Thoracic aorta (tissue), 2 donors: ENCODE measurements around the gene ARGLU1. TPM values are rescaled to one million over a fixed set of nuclear protein-coding genes. Genes with fewer than 3 reads are reported as not detected.

Experiments used
- ATAC-seq: fragments of 150-250 bp; one replicate; pipeline ENCODE4 v1.8.0; 2017; ENCODE audit warnings: low read depth; ENCODE audit not compliant: insufficient number of reproducible peaks, low FRiP score
- DNase-seq: peaks from one replicate; pipeline ENCODE4 v3.0.0-alpha.2; 2020; ENCODE audit warnings: low spot score
- H3K27ac ChIP-seq, 2 donors: fragments of 200-600 bp; sonication (generic); 1 replicate in 1 of 2; 2 replicates in 1 of 2; pipeline ENCODE4 v1.5.1; 2016; ENCODE audit warnings: mild to moderate bottlenecking in 2 of 2, moderate library complexity in 2 of 2
- H3K27me3 ChIP-seq: fragments of 200-600 bp; sonication (generic); replicated peaks from 2 replicates; pipeline ENCODE4 v1.6.0; 2016; ENCODE audit warnings: mild to moderate bottlenecking; ENCODE audit not compliant: insufficient read depth
- H3K36me3 ChIP-seq: fragments of 200-600 bp; sonication (generic); one replicate; pipeline ENCODE4 v1.5.1; 2016
- H3K4me1 ChIP-seq, 2 donors: fragments of 200-600 bp; sonication (generic); 1 replicate in 1 of 2; 2 replicates in 1 of 2; pipeline versions ENCODE4 v1.5.1 to v1.6.0; 2016; ENCODE audit warnings: low read depth in 2 of 2, mild to moderate bottlenecking in 1 of 2; ENCODE audit not compliant: control insufficient read depth in 1 of 2
- H3K4me3 ChIP-seq: fragments of 200-600 bp; sonication (generic); 2 replicates; pipeline ENCODE4 v1.5.1; 2016; ENCODE audit warnings: mild to moderate bottlenecking
- H3K9me3 ChIP-seq: fragments of 200-600 bp; sonication (generic); 2 replicates; pipeline ENCODE4 v1.5.1; 2016
- total RNA-seq, 2 donors: library from RNA; depleted of rRNA; stranded (reverse); fragments of >200 nt; gene quantifications; one replicate each; pipeline versions ENCODE4 v1.1.0 to v1.2.3, GENCODE V29; 2016
- TF ChIP-seq, protein P1 (sequence below): fragments of 200-600 bp; sonication (generic); IDR thresholded peaks from one replicate; pipeline ENCODE4 v1.5.1; 2019; ENCODE audit warnings: antibody characterized with exemption

ARGLU1 gene
- total RNA-seq, 2 donors from 2014 or later = 112 to 159 TPM

DNA sequence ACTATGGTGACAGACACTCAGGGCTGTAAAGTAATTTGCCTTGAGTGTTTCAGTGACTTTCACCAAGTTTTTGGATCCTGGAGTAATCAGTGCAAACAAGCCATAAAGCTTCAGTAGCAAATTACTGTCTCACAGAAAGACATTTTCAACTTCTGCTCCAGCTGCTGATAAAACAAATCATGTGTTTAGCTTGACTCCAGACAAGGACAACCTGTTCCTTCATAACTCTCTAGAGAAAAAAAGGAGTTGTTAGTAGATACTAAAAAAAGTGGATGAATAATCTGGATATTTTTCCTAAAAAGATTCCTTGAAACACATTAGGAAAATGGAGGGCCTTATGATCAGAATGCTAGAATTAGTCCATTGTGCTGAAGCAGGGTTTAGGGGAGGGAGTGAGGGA, 9.4 kb downstream of the ARGLU1 start:
- H3K27ac ChIP-seq = no peak overlapping the region
- no peak overlapping the region for H3K4me3 ChIP-seq
- ATAC-seq (no peak), DNase-seq (no peak)
- no peaks in the 10 kb centered on the region for H3K9me3 ChIP-seq
- no peaks in the 10 kb centered on the region for H3K27me3 ChIP-seq
- H3K4me1 ChIP-seq = peaks cover 31 to 58% of the 10 kb centered on the region in 2 donors
- TF ChIP-seq, protein P1, sequence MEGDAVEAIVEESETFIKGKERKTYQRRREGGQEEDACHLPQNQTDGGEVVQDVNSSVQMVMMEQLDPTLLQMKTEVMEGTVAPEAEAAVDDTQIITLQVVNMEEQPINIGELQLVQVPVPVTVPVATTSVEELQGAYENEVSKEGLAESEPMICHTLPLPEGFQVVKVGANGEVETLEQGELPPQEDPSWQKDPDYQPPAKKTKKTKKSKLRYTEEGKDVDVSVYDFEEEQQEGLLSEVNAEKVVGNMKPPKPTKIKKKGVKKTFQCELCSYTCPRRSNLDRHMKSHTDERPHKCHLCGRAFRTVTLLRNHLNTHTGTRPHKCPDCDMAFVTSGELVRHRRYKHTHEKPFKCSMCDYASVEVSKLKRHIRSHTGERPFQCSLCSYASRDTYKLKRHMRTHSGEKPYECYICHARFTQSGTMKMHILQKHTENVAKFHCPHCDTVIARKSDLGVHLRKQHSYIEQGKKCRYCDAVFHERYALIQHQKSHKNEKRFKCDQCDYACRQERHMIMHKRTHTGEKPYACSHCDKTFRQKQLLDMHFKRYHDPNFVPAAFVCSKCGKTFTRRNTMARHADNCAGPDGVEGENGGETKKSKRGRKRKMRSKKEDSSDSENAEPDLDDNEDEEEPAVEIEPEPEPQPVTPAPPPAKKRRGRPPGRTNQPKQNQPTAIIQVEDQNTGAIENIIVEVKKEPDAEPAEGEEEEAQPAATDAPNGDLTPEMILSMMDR = no peak
- H3K36me3 ChIP-seq = peaks cover 33% of the 10 kb centered on the region

DNA sequence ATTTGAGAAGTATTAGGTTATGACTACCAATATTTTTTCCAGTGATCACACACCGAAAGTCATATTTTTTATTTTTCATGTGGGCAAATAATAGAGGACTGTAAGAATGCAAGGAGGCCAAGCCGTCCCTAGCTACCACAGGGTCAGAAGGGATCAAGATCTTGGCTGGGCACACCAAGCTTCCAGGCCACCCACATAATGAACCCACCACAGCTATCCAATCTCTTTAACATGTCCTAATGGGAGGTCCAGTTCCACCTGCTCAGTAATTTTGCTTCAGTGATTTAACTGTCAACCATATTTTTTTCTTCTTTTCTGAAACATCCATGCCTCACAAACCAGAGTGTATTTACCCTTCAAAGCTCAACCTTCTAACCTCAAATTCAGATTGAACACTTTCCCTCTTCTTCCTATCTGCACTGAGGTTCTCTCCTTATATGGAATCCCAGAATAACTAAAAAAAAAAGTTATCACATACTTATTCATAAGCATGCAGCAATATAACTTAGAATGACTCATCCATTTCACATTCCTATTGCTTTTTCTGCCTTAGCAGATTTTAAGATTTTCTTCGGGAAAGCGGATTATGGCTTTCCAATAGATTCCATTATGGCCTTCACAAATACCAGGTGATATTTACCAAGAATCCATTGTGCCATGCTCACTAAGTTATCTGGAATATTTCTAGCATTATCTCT, 12.2 kb downstream of the ARGLU1 start:
- H3K27ac ChIP-seq = no peak overlapping the region
- ATAC-seq = no peak
- peaks cover 35% of the 10 kb centered on the region for H3K36me3 ChIP-seq

DNA sequence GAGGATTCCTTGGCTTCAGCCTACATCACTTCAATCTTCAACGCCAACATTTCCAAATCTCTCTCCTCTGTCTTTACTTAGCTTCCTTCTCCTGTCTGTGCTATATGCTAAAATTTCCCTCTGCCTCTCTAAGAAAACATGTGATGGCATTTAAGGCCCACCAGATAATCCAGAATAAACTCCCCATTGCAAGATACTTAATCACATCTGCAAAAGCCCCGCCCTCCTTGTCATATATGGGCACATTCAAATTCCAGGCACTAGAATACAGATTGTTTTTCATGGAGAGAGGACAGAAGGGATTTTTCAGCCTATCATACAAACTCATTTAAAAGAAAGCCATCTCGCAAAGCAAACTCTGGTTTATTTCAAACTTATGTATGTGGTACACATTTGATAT, 16.2 kb downstream of the ARGLU1 start:
- Histone ChIP-seq H3K9me3 (no peaks in the 10 kb centered on the region), H3K4me1 (peaks cover 14 to 43% of the 10 kb centered on the region in 2 donors), H3K36me3 (peaks cover 30% of the 10 kb centered on the region), H3K27me3 (no peaks in the 10 kb centered on the region), H3K4me3 (no peak overlapping the region), H3K27ac (no peak overlapping the region)
- DNase-seq (no peak), ATAC-seq (no peak)
- TF ChIP-seq, protein P1 = no peak

More for the DNA sequence above, 12.2 kb downstream of the ARGLU1 start:
- no peak for DNase-seq
- TF ChIP-seq, protein P1 = no peak
- H3K27me3 ChIP-seq = no peaks in the 10 kb centered on the region
- H3K4me1 ChIP-seq = peaks cover 20 to 50% of the 10 kb centered on the region in 2 donors
- no peak overlapping the region for H3K4me3 ChIP-seq
- no peaks in the 10 kb centered on the region for H3K9me3 ChIP-seq

DNA sequence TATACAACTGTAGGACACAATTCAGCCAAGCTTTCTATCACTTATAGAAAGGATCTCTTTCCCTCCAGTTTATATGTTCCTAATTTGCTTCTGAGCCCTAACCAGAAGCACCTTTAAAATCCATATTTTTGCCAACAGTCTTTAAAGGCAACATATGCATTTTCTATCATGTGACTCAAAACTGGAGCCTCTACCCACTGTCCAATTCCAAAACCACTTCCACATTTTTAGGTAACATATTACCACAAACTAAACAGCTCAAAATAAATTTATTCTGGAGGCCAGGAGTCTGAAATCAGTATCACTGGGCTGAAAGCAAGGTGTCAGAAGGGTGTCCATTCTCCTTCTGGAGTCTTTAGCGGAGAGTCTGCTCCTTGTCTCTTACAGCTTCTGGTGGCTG, 16.6 kb downstream of the ARGLU1 start:
- no peaks in the 10 kb centered on the region for H3K27me3 ChIP-seq
- no peaks in the 10 kb centered on the region for H3K9me3 ChIP-seq
- TF ChIP-seq, protein P1 = no peak
- DNase-seq (no peak), ATAC-seq (no peak)
- H3K36me3 ChIP-seq = peaks cover 26% of the 10 kb centered on the region
- H3K4me1 ChIP-seq = peaks cover 14 to 39% of the 10 kb centered on the region in 2 donors
- H3K4me3 ChIP-seq = no peak overlapping the region
- peak overlapping the region in 1 of 2 donors; percentile 40 for H3K27ac ChIP-seq

DNA sequence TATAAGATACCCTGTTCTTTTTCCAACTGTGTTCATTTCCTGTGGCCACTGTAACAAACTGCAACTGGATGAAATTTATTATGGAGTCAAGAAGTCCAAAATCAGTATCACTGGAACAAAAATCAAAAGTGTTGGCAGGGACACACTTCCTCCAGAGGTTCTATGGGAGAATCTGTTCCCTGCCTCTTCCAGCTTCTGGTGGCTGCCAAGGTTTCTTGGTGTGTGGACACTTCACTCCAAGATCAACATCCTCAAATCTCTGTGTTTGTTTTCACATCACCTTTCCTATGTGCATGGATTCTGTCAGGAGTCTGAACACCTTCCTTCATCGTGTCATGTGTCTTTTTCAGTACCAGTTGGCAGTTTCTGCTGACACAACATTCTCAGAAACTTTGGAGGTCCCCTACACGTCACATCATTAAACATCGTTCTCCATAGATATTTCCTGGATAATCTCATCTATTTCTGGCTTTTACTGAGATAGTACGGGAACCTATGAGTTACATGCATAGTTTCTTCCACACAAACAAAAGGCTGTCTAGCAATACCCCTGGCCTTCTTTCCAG, 17.3 kb downstream of the ARGLU1 start:
- H3K4me1 ChIP-seq = peaks cover 14 to 32% of the 10 kb centered on the region in 2 donors
- DNase-seq (no peak), ATAC-seq (no peak)
- no peak overlapping the region for H3K4me3 ChIP-seq
- H3K27ac ChIP-seq = peak overlapping the region in 1 of 2 donors; percentile 40
- TF ChIP-seq, protein P1 = no peak
- H3K9me3 ChIP-seq = no peaks in the 10 kb centered on the region
- peaks cover 20% of the 10 kb centered on the region for H3K36me3 ChIP-seq
- H3K27me3 ChIP-seq = no peaks in the 10 kb centered on the region
